ENCODE measurements around the gene UQCR11.

The UQCR11 gene

GRCh38 chr19:1605236-1606137 lies at the start of gene UQCR11:
TSS of gene UQCR11 (minus strand) at chr19:1605462. CDS start at chr19:1605409, 53 bp downstream.
- Mint-ChIP-seq H3K4me3 (peak within 1 kb of the TSS; percentile 95), H3K27ac (peak within 1 kb of the TSS; percentile 94), H3K27me3 (no peaks in the 10 kb centered on the region), H3K36me3 (peaks cover 9% of the 10 kb centered on the region), H3K4me1 (peaks cover 59% of the 10 kb centered on the region), H3K9me3 (no peaks in the 10 kb centered on the region)
- peak; percentile 95 for ATAC-seq

- Mint-ChIP-seq H3K27me3 (no peaks in the 10 kb centered on the region), H3K4me1 (peaks cover 67% of the 10 kb centered on the region), H3K4me3 (peak overlapping the region; percentile 68), H3K27ac (peak overlapping the region; percentile 96), H3K36me3 (peaks cover 19% of the 10 kb centered on the region), H3K9me3 (no peaks in the 10 kb centered on the region)
- no peak for ATAC-seq
These were observed 49.0 kb upstream of the UQCR11 start for GRCh38 chr19:1654178-1654792.

GRCh38 chr19:1653300-1653628 lies 48.0 kb upstream of the UQCR11 start:
- Mint-ChIP-seq H3K36me3 (peaks cover 22% of the 10 kb centered on the region), H3K4me1 (peaks cover 67% of the 10 kb centered on the region), H3K9me3 (no peaks in the 10 kb centered on the region), H3K4me3 (peak overlapping the region; percentile 85), H3K27ac (peak overlapping the region; percentile 96), H3K27me3 (no peaks in the 10 kb centered on the region)
- no peak for ATAC-seq

GRCh38 chr19:1652471-1653299 lies 47.4 kb upstream of the UQCR11 start, which contains the start of gene TCF3:
TSS of gene TCF3 (minus strand) at chr19:1652615. CDS start at chr19:1650248, 2,367 bp downstream.
- peak; percentile 89 for ATAC-seq
- Mint-ChIP-seq H3K27ac (peak within 1 kb of the TSS; percentile 96), H3K27me3 (no peaks in the 10 kb centered on the region), H3K36me3 (peaks cover 22% of the 10 kb centered on the region), H3K4me3 (peak within 1 kb of the TSS; percentile 97), H3K4me1 (peaks cover 71% of the 10 kb centered on the region), H3K9me3 (no peaks in the 10 kb centered on the region)

- H3K36me3 Mint-ChIP-seq = peaks cover 22% of the 10 kb centered on the region
- peaks cover 70% of the 10 kb centered on the region for H3K4me1 Mint-ChIP-seq
- peak overlapping the region; percentile 87 for H3K27ac Mint-ChIP-seq
- no peaks in the 10 kb centered on the region for H3K27me3 Mint-ChIP-seq
- H3K9me3 Mint-ChIP-seq = no peaks in the 10 kb centered on the region
- peak overlapping the region; percentile 97 for H3K4me3 Mint-ChIP-seq
- peak; percentile 0 for ATAC-seq
These were observed 46.5 kb upstream of the UQCR11 start for GRCh38 chr19:1651568-1652291.

- no peaks in the 10 kb centered on the region for H3K9me3 Mint-ChIP-seq
- peaks cover 29% of the 10 kb centered on the region for H3K36me3 Mint-ChIP-seq
- no peak for ATAC-seq
- no peaks in the 10 kb centered on the region for H3K27me3 Mint-ChIP-seq
- H3K27ac Mint-ChIP-seq = peak overlapping the region; percentile 87
- peak overlapping the region; percentile 97 for H3K4me3 Mint-ChIP-seq
- H3K4me1 Mint-ChIP-seq = peaks cover 73% of the 10 kb centered on the region
These were observed 45.6 kb upstream of the UQCR11 start for GRCh38 chr19:1650650-1651567.

GRCh38 chr19:1649706-1650649 lies 44.7 kb upstream of the UQCR11 start:
- no peaks in the 10 kb centered on the region for H3K9me3 Mint-ChIP-seq
- H3K4me1 Mint-ChIP-seq = peaks cover 73% of the 10 kb centered on the region
- no peaks in the 10 kb centered on the region for H3K27me3 Mint-ChIP-seq
- peak overlapping the region; percentile 97 for H3K4me3 Mint-ChIP-seq
- peaks cover 38% of the 10 kb centered on the region for H3K36me3 Mint-ChIP-seq
- H3K27ac Mint-ChIP-seq = peak overlapping the region; percentile 87
- no peak for ATAC-seq

- Mint-ChIP-seq H3K27me3 (no peaks in the 10 kb centered on the region), H3K36me3 (peaks cover 42% of the 10 kb centered on the region), H3K4me1 (peaks cover 63% of the 10 kb centered on the region), H3K27ac (peak overlapping the region; percentile 87), H3K9me3 (no peaks in the 10 kb centered on the region), H3K4me3 (peak overlapping the region; percentile 97)
- peak; percentile 22 for ATAC-seq
These were observed 43.8 kb upstream of the UQCR11 start for GRCh38 chr19:1648920-1649541.

- no peaks in the 10 kb centered on the region for H3K9me3 Mint-ChIP-seq
- H3K27ac Mint-ChIP-seq = peak overlapping the region; percentile 87
- peaks cover 48% of the 10 kb centered on the region for H3K36me3 Mint-ChIP-seq
- H3K4me3 Mint-ChIP-seq = peak overlapping the region; percentile 97
- peaks cover 61% of the 10 kb centered on the region for H3K4me1 Mint-ChIP-seq
- H3K27me3 Mint-ChIP-seq = no peaks in the 10 kb centered on the region
- peak; percentile 46 for ATAC-seq
These were observed 43.2 kb upstream of the UQCR11 start for GRCh38 chr19:1648459-1648849.

- no peaks in the 10 kb centered on the region for H3K9me3 Mint-ChIP-seq
- H3K36me3 Mint-ChIP-seq = peaks cover 53% of the 10 kb centered on the region
- H3K27ac Mint-ChIP-seq = peak overlapping the region; percentile 87
- no peaks in the 10 kb centered on the region for H3K27me3 Mint-ChIP-seq
- ATAC-seq = peak; percentile 24
- peak overlapping the region; percentile 97 for H3K4me3 Mint-ChIP-seq
- peaks cover 61% of the 10 kb centered on the region for H3K4me1 Mint-ChIP-seq
These were observed 42.5 kb upstream of the UQCR11 start for GRCh38 chr19:1647501-1648458.

- peaks cover 67% of the 10 kb centered on the region for H3K4me1 Mint-ChIP-seq
- H3K27ac Mint-ChIP-seq = peak overlapping the region; percentile 87
- no peak for ATAC-seq
- peaks cover 59% of the 10 kb centered on the region for H3K36me3 Mint-ChIP-seq
- H3K9me3 Mint-ChIP-seq = no peaks in the 10 kb centered on the region
- H3K4me3 Mint-ChIP-seq = peak overlapping the region; percentile 97
- no peaks in the 10 kb centered on the region for H3K27me3 Mint-ChIP-seq
These were observed 41.6 kb upstream of the UQCR11 start for GRCh38 chr19:1646659-1647453.
